Measurements from ENCODE around the gene NFE2L2. TPM values are rescaled to one million over a fixed set of nuclear protein-coding genes. Genes with fewer than 3 reads are reported as not detected.

NFE2L2 gene
- total RNA-seq, 1 donor from 2014 or later = 89.3 TPM

- Mint-ChIP-seq H3K4me3 (no peak overlapping the region), H3K36me3 (ENCODE audit: low read depth) (no peaks in the 10 kb centered on the region), H3K9me3 (no peaks in the 10 kb centered on the region), H3K27me3 (no peaks in the 10 kb centered on the region), H3K27ac (no peak overlapping the region), H3K4me1 (no peaks in the 10 kb centered on the region)
- CTCF ChIA-PET = no interaction called here
- no peak for DNase-seq
- TF ChIP-seq, protein P1, sequence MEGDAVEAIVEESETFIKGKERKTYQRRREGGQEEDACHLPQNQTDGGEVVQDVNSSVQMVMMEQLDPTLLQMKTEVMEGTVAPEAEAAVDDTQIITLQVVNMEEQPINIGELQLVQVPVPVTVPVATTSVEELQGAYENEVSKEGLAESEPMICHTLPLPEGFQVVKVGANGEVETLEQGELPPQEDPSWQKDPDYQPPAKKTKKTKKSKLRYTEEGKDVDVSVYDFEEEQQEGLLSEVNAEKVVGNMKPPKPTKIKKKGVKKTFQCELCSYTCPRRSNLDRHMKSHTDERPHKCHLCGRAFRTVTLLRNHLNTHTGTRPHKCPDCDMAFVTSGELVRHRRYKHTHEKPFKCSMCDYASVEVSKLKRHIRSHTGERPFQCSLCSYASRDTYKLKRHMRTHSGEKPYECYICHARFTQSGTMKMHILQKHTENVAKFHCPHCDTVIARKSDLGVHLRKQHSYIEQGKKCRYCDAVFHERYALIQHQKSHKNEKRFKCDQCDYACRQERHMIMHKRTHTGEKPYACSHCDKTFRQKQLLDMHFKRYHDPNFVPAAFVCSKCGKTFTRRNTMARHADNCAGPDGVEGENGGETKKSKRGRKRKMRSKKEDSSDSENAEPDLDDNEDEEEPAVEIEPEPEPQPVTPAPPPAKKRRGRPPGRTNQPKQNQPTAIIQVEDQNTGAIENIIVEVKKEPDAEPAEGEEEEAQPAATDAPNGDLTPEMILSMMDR (IDR thresholded peaks at IDR 0.05) = no peak
- POLR2A ChIA-PET = no interaction called here
- intact Hi-C loops (cut with micrococcal nuclease) = no loop called here
- no peak for ATAC-seq (ENCODE audit: low read depth)
Observed at GRCh38 chr2:177306550-177306949, 42.0 kb upstream of the NFE2L2 start.

GRCh38 chr2:177303939-177304338 is 39.4 kb upstream of the NFE2L2 start:
- ChIA-PET CTCF (interaction anchor here (0.9 to 1.5 kb wide), 2 partner anchors 10 to 139 kb away, joined by 3 to 4 read pairs; no protein-coding TSS in a partner anchor), POLR2A (no interaction called here)
- Mint-ChIP-seq H3K27me3 (no peaks in the 10 kb centered on the region), H3K27ac (no peak overlapping the region), H3K36me3 (ENCODE audit: low read depth) (no peaks in the 10 kb centered on the region), H3K4me3 (no peak overlapping the region), H3K9me3 (no peaks in the 10 kb centered on the region), H3K4me1 (no peaks in the 10 kb centered on the region)
- intact Hi-C loops (cut with micrococcal nuclease) = no loop called here
- ATAC-seq (ENCODE audit: low read depth) = no peak
- TF ChIP-seq, protein P1 (IDR thresholded peaks at IDR 0.05) = no peak
- no peak for DNase-seq

DNA sequence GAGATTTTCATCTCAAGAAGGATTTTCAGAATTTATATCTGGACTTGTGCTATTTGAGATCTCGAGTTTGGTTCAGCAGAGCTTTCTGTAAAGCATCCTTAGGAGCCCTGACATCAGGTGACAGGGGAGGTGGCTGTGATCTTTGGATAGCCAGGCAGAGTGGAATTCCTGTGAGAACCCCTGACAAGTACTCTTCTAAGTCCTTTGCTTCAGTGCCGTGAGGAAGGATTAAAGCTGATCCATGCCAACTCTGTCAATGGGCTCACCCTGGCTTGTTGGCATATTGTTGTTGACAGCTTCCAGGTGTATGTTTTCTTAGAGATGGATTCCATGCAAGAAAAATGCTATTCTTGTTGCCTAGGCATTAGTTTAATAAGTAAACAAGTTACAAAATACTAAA is 38.0 kb upstream of the NFE2L2 start:
- intact Hi-C loops (cut with micrococcal nuclease) = no loop called here
- Mint-ChIP-seq H3K36me3 (ENCODE audit: low read depth) (no peaks in the 10 kb centered on the region), H3K9me3 (no peaks in the 10 kb centered on the region), H3K4me3 (no peak overlapping the region), H3K4me1 (no peaks in the 10 kb centered on the region), H3K27ac (no peak overlapping the region), H3K27me3 (no peaks in the 10 kb centered on the region)
- TF ChIP-seq, protein P1 (IDR thresholded peaks at IDR 0.05) = no peak
- ATAC-seq (ENCODE audit: low read depth) = no peak
- ChIA-PET CTCF (no interaction called here), POLR2A (no interaction called here)
- no peak for DNase-seq

DNA sequence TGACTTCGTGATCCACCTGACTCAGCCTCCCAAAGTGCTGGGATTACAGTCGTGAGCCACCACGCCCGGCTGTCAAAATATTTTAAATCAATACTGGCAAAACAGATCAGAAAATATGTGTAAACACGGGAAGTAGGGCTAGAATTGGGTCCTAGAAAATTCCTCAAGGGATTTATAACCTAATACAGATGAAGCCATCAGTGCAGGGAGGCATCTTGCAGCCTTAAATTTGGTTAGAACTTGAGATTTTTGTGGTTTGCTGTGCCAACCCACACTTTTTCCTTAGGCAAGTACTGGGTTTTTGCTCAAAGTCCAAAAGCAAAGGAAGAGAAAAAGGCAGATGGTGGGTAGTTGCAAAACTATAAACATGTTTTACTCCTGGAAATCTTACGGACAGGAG is 33.7 kb upstream of the NFE2L2 start:
- no peaks in the 10 kb centered on the region for H3K36me3 Mint-ChIP-seq (ENCODE audit: low read depth)
- ChIA-PET POLR2A (no interaction called here), CTCF (interaction anchor here (3.0 kb wide), 1 partner anchor 134 kb away, joined by 14 read pairs; no protein-coding TSS in a partner anchor)
- H3K4me3 Mint-ChIP-seq = no peak overlapping the region
- DNase-seq (no peak), ATAC-seq (ENCODE audit: low read depth) (no peak)
- no peaks in the 10 kb centered on the region for H3K27me3 Mint-ChIP-seq
- H3K4me1 Mint-ChIP-seq = peaks cover 3% of the 10 kb centered on the region
- intact Hi-C loops (cut with micrococcal nuclease) = loop anchor here (5.0 kb wide), 1 partner anchor 34 kb away; no protein-coding TSS in a partner anchor
- H3K9me3 Mint-ChIP-seq = no peaks in the 10 kb centered on the region
- TF ChIP-seq, protein P1 (IDR thresholded peaks at IDR 0.05) = no peak
- no peak overlapping the region for H3K27ac Mint-ChIP-seq

GRCh38 chr2:177296040-177296439 is 31.5 kb upstream of the NFE2L2 start:
- TF ChIP-seq, protein P1 (IDR thresholded peaks at IDR 0.05) = no peak
- H3K36me3 Mint-ChIP-seq (ENCODE audit: low read depth) = no peaks in the 10 kb centered on the region
- ChIA-PET POLR2A (interaction anchor here (1.2 to 3.3 kb wide), 3 partner anchors 31 to 131 kb away, joined by 3 to 43 read pairs (median 11); partner anchors contain the start of gene NFE2L2), CTCF (interaction anchor here (0.8 to 6.0 kb wide), 10 partner anchors 10 to 134 kb away, joined by 3 to 103 read pairs (median 6); partner anchors contain the start of gene NFE2L2)
- ATAC-seq (ENCODE audit: low read depth) (peak; percentile 57), DNase-seq (no peak)
- no peak overlapping the region for H3K4me3 Mint-ChIP-seq
- peak overlapping the region; percentile 8 for H3K27ac Mint-ChIP-seq
- H3K4me1 Mint-ChIP-seq = peaks cover 3% of the 10 kb centered on the region
- H3K27me3 Mint-ChIP-seq = no peaks in the 10 kb centered on the region
- intact Hi-C loops (cut with micrococcal nuclease) = loop anchor here (1.0 to 5.0 kb wide), 4 partner anchors 33 to 132 kb away; partner anchors contain the start of gene HNRNPA3
- no peaks in the 10 kb centered on the region for H3K9me3 Mint-ChIP-seq
